SU-DHL-6 (cell line): Measurements from ENCODE around the gene DDX54.

Source experiments
- CTCF ChIP-seq: fragments of 200-600 bp; sonication (generic); IDR thresholded peaks from one replicate; pipeline ENCODE4 v1.5.1; 2017; ENCODE audit warnings: antibody characterized with exemption, mild to moderate bottlenecking, low read length, moderate library complexity; ENCODE audit not compliant: insufficient read depth, poor library complexity, severe bottlenecking
- EZH2phosphoT487 ChIP-seq: fragments of 200-600 bp; sonication (generic), shearing (Covaris generic); conservative IDR thresholded peaks from 2 replicates; pipeline ENCODE4 v1.6.1; 2018; ENCODE audit warnings: mild to moderate bottlenecking, antibody characterized with exemption, low read length, moderate library complexity, mixed read lengths

GRCh38 chr12:113134521-113134951, 50.7 kb downstream of the DDX54 start:
- TF ChIP-seq CTCF, result no peak
- TF ChIP-seq EZH2phosphoT487, result no peak
